ENCODE data around the gene SLC43A2.

The SLC43A2 gene

GRCh38 chr17:1560858-1561355 is 67.7 kb downstream of the SLC43A2 start:
- no peak for DNase-seq

GRCh38 chr17:1560101-1560857 is 68.4 kb downstream of the SLC43A2 start:
- no peak for DNase-seq

GRCh38 chr17:1559047-1560043 is 69.3 kb downstream of the SLC43A2 start:
- DNase-seq: no peak

- DNase-seq: no peak
Measured at GRCh38 chr17:1558401-1558800, 70.2 kb downstream of the SLC43A2 start.

GRCh38 chr17:1557355-1558095 is 71.1 kb downstream of the SLC43A2 start:
- no peak for DNase-seq

- DNase-seq: no peak
Measured at GRCh38 chr17:1555651-1556471, 72.8 kb downstream of the SLC43A2 start.

- no peak for DNase-seq
Measured at GRCh38 chr17:1554751-1555540, 73.7 kb downstream of the SLC43A2 start.

GRCh38 chr17:1553354-1554266 is 75.0 kb downstream of the SLC43A2 start:
- no peak for DNase-seq

GRCh38 chr17:1552932-1553331 is 75.7 kb downstream of the SLC43A2 start:
- DNase-seq: no peak

- no peak for DNase-seq
Measured at GRCh38 chr17:1551741-1552140, 76.9 kb downstream of the SLC43A2 start.

GRCh38 chr17:1548032-1548431 is 80.6 kb downstream of the SLC43A2 start:
- no peak for DNase-seq

- DNase-seq: no peak
Measured at GRCh38 chr17:1546292-1546922, 82.2 kb downstream of the SLC43A2 start.

GRCh38 chr17:1545618-1546017 is 83.0 kb downstream of the SLC43A2 start:
- DNase-seq: no peak

GRCh38 chr17:1542316-1542715 is 86.3 kb downstream of the SLC43A2 start:
- no peak for DNase-seq

GRCh38 chr17:1541367-1541904 is 87.2 kb downstream of the SLC43A2 start:
- no peak for DNase-seq

- DNase-seq: no peak
Measured at GRCh38 chr17:1539811-1540210, 88.8 kb downstream of the SLC43A2 start.

GRCh38 chr17:1535737-1536136 is 92.9 kb downstream of the SLC43A2 start:
- no peak for DNase-seq

- DNase-seq: no peak
Measured at GRCh38 chr17:1533661-1534325, 94.8 kb downstream of the SLC43A2 start.

All from activated CD4-positive, alpha-beta T cell treated with anti-CD3 and anti-CD28 coated beads for 1 hour (primary cell).